ENCODE results near the gene ATP2B1.

DNA sequence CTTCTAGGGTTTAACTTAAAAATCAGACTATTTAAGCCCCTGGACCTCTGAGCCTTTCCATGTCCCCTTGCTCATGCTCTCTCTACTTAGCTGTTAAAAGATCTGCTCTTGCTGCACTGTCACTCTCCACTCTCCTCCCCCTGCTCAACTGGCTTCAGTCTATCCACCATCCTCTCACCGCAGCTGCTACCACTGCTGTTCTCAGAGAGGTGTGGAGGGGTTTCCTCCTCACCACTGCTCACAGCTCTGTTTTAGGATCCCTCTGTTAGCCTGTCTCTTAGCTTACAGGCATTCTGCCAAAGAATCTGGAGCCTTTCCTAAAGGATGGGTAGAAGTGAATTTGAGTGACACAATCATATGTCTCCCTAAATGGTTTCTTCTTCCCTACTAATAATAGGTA, 43.7 kb upstream of the ATP2B1 start:
- TF ChIP-seq CTCF (IDR thresholded peaks at IDR 0.05) = no peak
- TF ChIP-seq POLR2A (IDR thresholded peaks at IDR 0.05) = no peak

Data from suprapubic skin (tissue), 3 donors.